WTC11 (cell line): Measurements from ENCODE around the gene RNF19B.

Experiments
- ATF3 ChIP-seq: sonication (generic); formaldehyde crosslinking; conservative IDR thresholded peaks from 2 replicates; pipeline ENCODE4 v1.8.1; 2022; ENCODE audit warnings: mild to moderate bottlenecking, missing genetic modification reagents
- CTCF ChIP-seq: fragments of 200-600 bp; IDR thresholded peaks from 2 replicates; pipeline ENCODE4 v1.8.0; 2022; ENCODE audit warnings: antibody characterized with exemption
- MLX ChIP-seq: sonication (generic); formaldehyde crosslinking; IDR thresholded peaks from 2 replicates; pipeline ENCODE4 v1.8.1; 2023; ENCODE audit warnings: mild to moderate bottlenecking, missing genetic modification reagents, moderate library complexity
- PRRX2 ChIP-seq: fragments of 250-450 bp; sonication (Bioruptor Pico); IDR thresholded peaks from 2 replicates; pipeline ENCODE4 v1.8.0; 2021; ENCODE audit warnings: mild to moderate bottlenecking
- ZNF671 ChIP-seq: fragments of 250-450 bp; sonication (Bioruptor Pico); IDR thresholded peaks from 2 replicates; pipeline ENCODE4 v1.8.0; 2021; ENCODE audit warnings: mild to moderate bottlenecking
- ZSCAN18 ChIP-seq: fragments of 250-450 bp; sonication (Bioruptor Pico); IDR thresholded peaks from 2 replicates; pipeline ENCODE4 v2.1.2; 2022; ENCODE audit warnings: mild to moderate bottlenecking, moderate library complexity

GRCh38 chr1:32946413-32946812 lies 18.2 kb downstream of the RNF19B start:
- no peak for TF ChIP-seq ATF3 (CRISPR knock-in tag)
- TF ChIP-seq CTCF: no peak
- TF ChIP-seq MLX (CRISPR knock-in tag): no peak
- no peak for TF ChIP-seq ZSCAN18
- TF ChIP-seq ZNF671 (CRISPR knock-in tag): no peak
- TF ChIP-seq PRRX2 (CRISPR knock-in tag): no peak
